Measurements from ENCODE around the gene ZNF3. TPM values are rescaled to one million over a fixed set of nuclear protein-coding genes. Genes with fewer than 3 reads are reported as not detected.

The ZNF3 gene
- total and polyA plus RNA-seq, 4 donors = 6.3 to 26.7 (median 23.0) TPM

DNA sequence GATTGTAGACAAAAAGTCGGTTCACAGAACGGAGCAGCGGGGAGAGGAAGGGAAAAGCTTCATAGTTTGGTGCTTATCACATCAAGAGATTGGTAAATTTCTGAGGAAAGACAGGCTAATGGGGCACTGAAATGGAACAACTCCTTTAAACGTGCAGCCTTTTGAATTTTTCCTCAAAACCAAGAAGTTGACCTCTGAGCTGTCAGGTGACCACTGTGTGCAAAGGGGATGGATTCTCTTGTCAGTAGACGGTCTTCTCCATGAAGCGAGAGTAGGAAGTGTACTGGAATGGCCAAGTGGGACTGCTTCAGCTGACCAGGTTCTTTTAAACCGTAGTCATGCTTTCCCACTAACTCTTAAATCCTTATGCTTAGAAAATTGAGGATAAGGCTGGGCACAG, 43.2 kb downstream of the ZNF3 start:
- H3K27ac ChIP-seq (ENCODE audit: low read depth in 1 of 2, low read length in 2 of 2) = no peak overlapping the region
- 95 to 96% methylated on average over 7 of the region's 7 CpGs for WGBS, 2 donors
- intact Hi-C loops (cut with DNase I) = no loop called here

GRCh38 chr7:100035876-100036275, 45.6 kb downstream of the ZNF3 start:
- Histone ChIP-seq H3K9me3 (ENCODE audit: control insufficient read depth, low read length) (no peaks in the 10 kb centered on the region), H3K27me3 (ENCODE audit: control insufficient read depth in 1 of 2, insufficient read depth in 2 of 2, low read length in 1 of 2) (no peaks in the 10 kb centered on the region), H3K27ac (ENCODE audit: low read depth in 1 of 2, low read length in 2 of 2) (no peak overlapping the region), H3K4me1 (ENCODE audit: control insufficient read depth in 1 of 2, insufficient read depth in 2 of 2, low read length in 2 of 2) (no peaks in the 10 kb centered on the region), H3K4me3 (ENCODE audit: low read length in 2 of 2) (no peak overlapping the region), H3K36me3 (ENCODE audit: control insufficient read depth in 1 of 2, insufficient read depth in 2 of 2, low read length in 1 of 2) (peaks cover 11 to 17% of the 10 kb centered on the region in 2 donors)
- WGBS, 2 donors = 95 to 96% methylated on average over 6 of the region's 6 CpGs
- intact Hi-C loops (cut with DNase I) = no loop called here
- no peak for ATAC-seq (ENCODE audit: low FRiP score)
- no peak for DNase-seq

More for the DNA sequence above, 43.2 kb downstream of the ZNF3 start:
- no peak for ATAC-seq (ENCODE audit: low FRiP score)
- no peaks in the 10 kb centered on the region for H3K9me3 ChIP-seq (ENCODE audit: control insufficient read depth, low read length)
- DNase-seq = no peak
- H3K4me3 ChIP-seq (ENCODE audit: low read length in 2 of 2) = no peak overlapping the region
- peaks cover 6 to 9% of the 10 kb centered on the region in 2 donors for H3K36me3 ChIP-seq (ENCODE audit: control insufficient read depth in 1 of 2, insufficient read depth in 2 of 2, low read length in 1 of 2)
- H3K27me3 ChIP-seq (ENCODE audit: control insufficient read depth in 1 of 2, insufficient read depth in 2 of 2, low read length in 1 of 2) = no peaks in the 10 kb centered on the region
- H3K4me1 ChIP-seq (ENCODE audit: control insufficient read depth in 1 of 2, insufficient read depth in 2 of 2, low read length in 2 of 2) = no peaks in the 10 kb centered on the region

DNA sequence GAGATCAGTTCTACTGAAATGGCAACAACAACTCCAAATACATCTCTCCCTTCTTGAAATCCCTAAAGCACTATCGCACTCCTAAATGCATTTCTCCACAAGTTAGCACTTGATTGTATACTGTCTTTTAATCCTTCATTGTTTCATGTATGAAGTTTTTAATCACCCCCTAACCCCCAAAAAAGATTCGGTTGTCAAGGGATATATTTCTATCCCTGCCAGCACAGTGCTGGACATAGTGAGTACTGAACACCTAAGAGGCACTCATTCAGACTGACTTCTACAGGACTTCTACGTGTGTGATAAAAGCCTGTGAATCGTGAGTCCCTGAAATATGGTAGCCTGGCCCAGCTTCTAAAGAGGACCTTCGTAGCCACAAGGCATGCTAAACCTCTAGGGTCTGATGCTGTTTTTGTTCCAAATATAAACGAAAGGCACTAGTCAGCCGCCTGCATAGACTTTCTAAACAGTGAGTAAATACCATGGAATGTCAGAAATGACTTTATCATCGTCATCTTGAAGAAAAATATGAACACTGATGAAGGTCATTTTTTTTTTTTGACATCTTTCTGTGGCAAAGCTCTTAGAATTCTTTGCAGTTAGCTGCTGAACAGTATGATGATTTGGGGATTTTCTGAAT, 46.5 kb downstream of the ZNF3 start:
- 32 to 36% methylated on average over 8 of the region's 8 CpGs for WGBS, 2 donors
- ATAC-seq (ENCODE audit: low FRiP score) (no peak), DNase-seq (no peak)
- Histone ChIP-seq H3K4me1 (ENCODE audit: control insufficient read depth in 1 of 2, insufficient read depth in 2 of 2, low read length in 2 of 2) (no peaks in the 10 kb centered on the region), H3K27ac (ENCODE audit: low read depth in 1 of 2, low read length in 2 of 2) (peak overlapping the region in 1 of 2 donors; percentile 25), H3K4me3 (ENCODE audit: low read length in 2 of 2) (no peak overlapping the region), H3K27me3 (ENCODE audit: control insufficient read depth in 1 of 2, insufficient read depth in 2 of 2, low read length in 1 of 2) (no peaks in the 10 kb centered on the region), H3K36me3 (ENCODE audit: control insufficient read depth in 1 of 2, insufficient read depth in 2 of 2, low read length in 1 of 2) (peaks cover 19 to 21% of the 10 kb centered on the region in 2 donors), H3K9me3 (ENCODE audit: control insufficient read depth, low read length) (no peaks in the 10 kb centered on the region)
- intact Hi-C loops (cut with DNase I) = no loop called here

DNA sequence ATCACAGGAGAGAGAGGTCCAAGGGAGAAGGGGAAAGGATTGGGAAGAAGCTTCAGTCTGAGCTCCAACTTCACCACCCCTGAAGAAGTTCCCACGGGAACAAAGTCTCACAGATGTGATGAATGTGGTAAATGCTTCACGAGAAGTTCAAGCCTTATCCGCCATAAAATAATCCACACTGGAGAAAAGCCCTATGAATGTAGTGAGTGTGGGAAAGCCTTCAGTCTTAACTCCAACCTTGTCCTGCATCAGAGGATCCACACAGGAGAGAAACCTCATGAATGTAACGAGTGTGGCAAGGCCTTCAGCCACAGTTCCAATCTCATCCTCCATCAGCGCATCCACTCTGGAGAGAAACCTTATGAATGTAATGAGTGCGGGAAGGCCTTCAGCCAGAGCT, 48.0 kb downstream of the ZNF3 start:
- Histone ChIP-seq H3K27me3 (ENCODE audit: control insufficient read depth in 1 of 2, insufficient read depth in 2 of 2, low read length in 1 of 2) (no peaks in the 10 kb centered on the region), H3K4me3 (ENCODE audit: low read length in 2 of 2) (no peak overlapping the region), H3K9me3 (ENCODE audit: control insufficient read depth, low read length) (no peaks in the 10 kb centered on the region), H3K4me1 (ENCODE audit: control insufficient read depth in 1 of 2, insufficient read depth in 2 of 2, low read length in 2 of 2) (no peaks in the 10 kb centered on the region), H3K27ac (ENCODE audit: low read depth in 1 of 2, low read length in 2 of 2) (no peak overlapping the region), H3K36me3 (ENCODE audit: control insufficient read depth in 1 of 2, insufficient read depth in 2 of 2, low read length in 1 of 2) (peaks cover 20 to 21% of the 10 kb centered on the region in 2 donors)
- DNase-seq = no peak
- intact Hi-C loops (cut with DNase I) = no loop called here
- no peak for ATAC-seq (ENCODE audit: low FRiP score)
- WGBS, 2 donors = 86 to 92% methylated on average over 6 of the region's 6 CpGs

GRCh38 chr7:100029596-100029995, 51.9 kb downstream of the ZNF3 start:
- intact Hi-C loops (cut with DNase I) = no loop called here
- no peak for ATAC-seq (ENCODE audit: low FRiP score)

GRCh38 chr7:100027197-100027596, 54.3 kb downstream of the ZNF3 start:
- Histone ChIP-seq H3K27me3 (ENCODE audit: control insufficient read depth in 1 of 2, insufficient read depth in 2 of 2, low read length in 1 of 2) (no peaks in the 10 kb centered on the region), H3K27ac (ENCODE audit: low read depth in 1 of 2, low read length in 2 of 2) (no peak overlapping the region), H3K36me3 (ENCODE audit: control insufficient read depth in 1 of 2, insufficient read depth in 2 of 2, low read length in 1 of 2) (peaks cover 18 to 19% of the 10 kb centered on the region in 2 donors), H3K4me3 (ENCODE audit: low read length in 2 of 2) (no peak overlapping the region), H3K9me3 (ENCODE audit: control insufficient read depth, low read length) (no peaks in the 10 kb centered on the region), H3K4me1 (ENCODE audit: control insufficient read depth in 1 of 2, insufficient read depth in 2 of 2, low read length in 2 of 2) (no peaks in the 10 kb centered on the region)
- no peak for DNase-seq
- ATAC-seq (ENCODE audit: low FRiP score) = no peak
- intact Hi-C loops (cut with DNase I) = no loop called here
- 86 to 88% methylated on average over 11 of the region's 11 CpGs for WGBS, 2 donors

More at GRCh38 chr7:100029596-100029995, 51.9 kb downstream of the ZNF3 start:
- no peak overlapping the region for H3K4me3 ChIP-seq (ENCODE audit: low read length in 2 of 2)
- no peak for DNase-seq
- 86 to 88% methylated on average over 5 of the region's 5 CpGs for WGBS, 2 donors
- no peaks in the 10 kb centered on the region for H3K9me3 ChIP-seq (ENCODE audit: control insufficient read depth, low read length)
- peaks cover 15 to 20% of the 10 kb centered on the region in 2 donors for H3K36me3 ChIP-seq (ENCODE audit: control insufficient read depth in 1 of 2, insufficient read depth in 2 of 2, low read length in 1 of 2)
- no peaks in the 10 kb centered on the region for H3K27me3 ChIP-seq (ENCODE audit: control insufficient read depth in 1 of 2, insufficient read depth in 2 of 2, low read length in 1 of 2)
- H3K4me1 ChIP-seq (ENCODE audit: control insufficient read depth in 1 of 2, insufficient read depth in 2 of 2, low read length in 2 of 2) = no peaks in the 10 kb centered on the region
- H3K27ac ChIP-seq (ENCODE audit: low read depth in 1 of 2, low read length in 2 of 2) = no peak overlapping the region

DNA sequence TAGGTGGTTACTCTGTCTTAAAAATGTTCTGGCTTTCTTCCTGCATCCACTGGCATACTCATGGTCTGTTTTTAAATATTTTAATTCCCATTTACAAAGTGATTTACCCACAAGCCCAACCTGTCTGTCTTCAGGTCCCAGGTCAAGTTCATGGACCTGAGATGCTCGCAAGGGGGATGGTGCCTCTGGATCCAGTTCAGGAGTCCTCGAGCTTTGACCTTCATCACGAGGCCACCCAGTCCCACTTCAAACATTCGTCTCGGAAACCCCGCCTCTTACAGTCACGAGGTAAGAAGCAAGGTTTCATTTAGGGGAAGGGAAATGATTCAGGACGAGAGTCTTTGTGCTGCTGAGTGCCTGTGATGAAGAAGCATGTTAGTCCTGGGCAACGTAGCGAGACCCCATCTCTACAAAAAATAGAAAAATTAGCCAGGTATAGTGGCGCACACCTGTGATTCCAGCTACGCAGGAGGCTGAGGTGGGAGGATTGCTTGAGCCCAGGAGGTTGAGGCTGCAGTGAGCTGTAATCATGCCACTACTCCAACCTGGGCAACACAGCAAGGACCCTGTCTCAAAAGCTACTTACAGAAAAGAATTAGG, 57.4 kb downstream of the ZNF3 start:
- Histone ChIP-seq H3K9me3 (ENCODE audit: control insufficient read depth, low read length) (no peaks in the 10 kb centered on the region), H3K36me3 (ENCODE audit: control insufficient read depth in 1 of 2, insufficient read depth in 2 of 2, low read length in 1 of 2) (peaks cover 4 to 8% of the 10 kb centered on the region in 2 donors), H3K4me3 (ENCODE audit: low read length in 2 of 2) (no peak overlapping the region), H3K27ac (ENCODE audit: low read depth in 1 of 2, low read length in 2 of 2) (no peak overlapping the region), H3K27me3 (ENCODE audit: control insufficient read depth in 1 of 2, insufficient read depth in 2 of 2, low read length in 1 of 2) (no peaks in the 10 kb centered on the region), H3K4me1 (ENCODE audit: control insufficient read depth in 1 of 2, insufficient read depth in 2 of 2, low read length in 2 of 2) (no peaks in the 10 kb centered on the region)
- no peak for DNase-seq
- WGBS, 2 donors = 88 to 90% methylated on average over 12 of the region's 12 CpGs
- ATAC-seq (ENCODE audit: low FRiP score) = no peak
- intact Hi-C loops (cut with DNase I) = no loop called here

DNA sequence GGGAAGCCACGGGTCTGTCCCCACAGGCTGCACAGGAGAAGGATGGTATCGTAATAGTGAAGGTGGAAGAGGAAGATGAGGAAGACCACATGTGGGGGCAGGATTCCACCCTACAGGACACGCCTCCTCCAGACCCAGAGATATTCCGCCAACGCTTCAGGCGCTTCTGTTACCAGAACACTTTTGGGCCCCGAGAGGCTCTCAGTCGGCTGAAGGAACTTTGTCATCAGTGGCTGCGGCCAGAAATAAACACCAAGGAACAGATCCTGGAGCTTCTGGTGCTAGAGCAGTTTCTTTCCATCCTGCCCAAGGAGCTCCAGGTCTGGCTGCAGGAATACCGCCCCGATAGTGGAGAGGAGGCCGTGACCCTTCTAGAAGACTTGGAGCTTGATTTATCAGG, 58.0 kb downstream of the ZNF3 start:
- intact Hi-C loops (cut with DNase I) = no loop called here
- DNase-seq = no peak
- H3K4me1 ChIP-seq (ENCODE audit: control insufficient read depth in 1 of 2, insufficient read depth in 2 of 2, low read length in 2 of 2) = no peaks in the 10 kb centered on the region
- no peaks in the 10 kb centered on the region for H3K27me3 ChIP-seq (ENCODE audit: control insufficient read depth in 1 of 2, insufficient read depth in 2 of 2, low read length in 1 of 2)
- no peaks in the 10 kb centered on the region for H3K9me3 ChIP-seq (ENCODE audit: control insufficient read depth, low read length)
- peaks cover 4 to 8% of the 10 kb centered on the region in 2 donors for H3K36me3 ChIP-seq (ENCODE audit: control insufficient read depth in 1 of 2, insufficient read depth in 2 of 2, low read length in 1 of 2)
- WGBS, 2 donors = 93 to 94% methylated on average over 12 of the region's 12 CpGs
- ATAC-seq (ENCODE audit: low FRiP score) = no peak
- no peak overlapping the region for H3K4me3 ChIP-seq (ENCODE audit: low read length in 2 of 2)
- H3K27ac ChIP-seq (ENCODE audit: low read depth in 1 of 2, low read length in 2 of 2) = no peak overlapping the region

DNA sequence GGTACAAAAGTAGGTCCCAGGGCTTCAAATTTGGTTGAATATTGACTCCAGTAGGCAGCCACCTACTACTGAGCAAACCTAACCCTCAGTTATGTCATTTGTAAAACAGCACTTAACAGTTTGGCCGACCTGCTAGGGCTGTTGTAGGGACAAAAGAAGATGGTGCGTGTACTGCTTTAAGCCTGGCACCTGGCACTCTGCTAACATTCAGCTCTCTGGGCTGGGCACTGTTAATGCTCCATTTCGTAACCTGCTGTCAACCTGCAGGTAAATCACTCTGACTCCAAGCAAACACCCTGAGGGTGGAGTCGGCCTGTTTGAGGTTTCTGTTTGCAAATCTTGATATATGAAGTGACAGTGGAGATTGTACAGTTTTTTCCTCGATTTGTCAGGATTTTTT, 58.9 kb downstream of the ZNF3 start:
- Histone ChIP-seq H3K4me1 (ENCODE audit: control insufficient read depth in 1 of 2, insufficient read depth in 2 of 2, low read length in 2 of 2) (peaks cover 0 to 1% of the 10 kb centered on the region in 2 donors), H3K9me3 (ENCODE audit: control insufficient read depth, low read length) (no peaks in the 10 kb centered on the region), H3K4me3 (ENCODE audit: low read length in 2 of 2) (no peak overlapping the region), H3K27ac (ENCODE audit: low read depth in 1 of 2, low read length in 2 of 2) (no peak overlapping the region), H3K36me3 (ENCODE audit: control insufficient read depth in 1 of 2, insufficient read depth in 2 of 2, low read length in 1 of 2) (peaks cover 4 to 8% of the 10 kb centered on the region in 2 donors), H3K27me3 (ENCODE audit: control insufficient read depth in 1 of 2, insufficient read depth in 2 of 2, low read length in 1 of 2) (no peaks in the 10 kb centered on the region)
- ATAC-seq (ENCODE audit: low FRiP score) (no peak), DNase-seq (no peak)
- WGBS, 2 donors = 82 to 87% methylated on average over 5 of the region's 5 CpGs
- intact Hi-C loops (cut with DNase I) = no loop called here
